Activated CD8-positive, alpha-beta memory T cell treated with anti-CD3 and anti-CD28 coated beads, Interleukin-2, amount 10 ng/mL, durations not matched to agents 7 days and 5 days (primary cell): Measurements from ENCODE around the gene GIMAP5. TPM values are rescaled to one million over a fixed set of nuclear protein-coding genes. Genes with fewer than 3 reads are reported as not detected.
A peak's percentile ranks its signal among the peaks of the same experiment; 100 is the strongest.
"Not testable (repeated sequence)": the region's sequence is repeated elsewhere in the genome, so short reads cannot be mapped to it uniquely, and the experiment has no call there.

ENCODE experiments used
- ATAC-seq: fragments of 150-1000 bp; cut with Tn5 transposase; one replicate; pipeline ENCODE4 v1.10.0; 2021; ENCODE audit warnings: moderate library complexity
- CTCF ChIA-PET: fragments of 350-600 bp; sonication (Branson Sonifier 250); formaldehyde crosslinking; loops from one replicate; lab custom pipeline; 2021; ENCODE audit warnings: antibody characterized with exemption; lab: Charles Lee
- DNase-seq: peaks from one replicate; pipeline ENCODE4 v3.0.0-alpha.2; 2020
- H3K27ac Mint-ChIP-seq: one replicate; pipeline ENCODE4 v1.8.0; 2021; ENCODE audit warnings: mild to moderate bottlenecking, mixed read lengths
- H3K27me3 Mint-ChIP-seq: one replicate; pipeline ENCODE4 v1.8.0; 2021; ENCODE audit warnings: mixed read lengths
- H3K36me3 Mint-ChIP-seq: one replicate; pipeline ENCODE4 v1.8.0; 2021; ENCODE audit warnings: mild to moderate bottlenecking, mixed read lengths
- H3K4me1 Mint-ChIP-seq: one replicate; pipeline ENCODE4 v1.8.0; 2021; ENCODE audit warnings: mixed read lengths
- H3K4me3 Mint-ChIP-seq: one replicate; pipeline ENCODE4 v1.8.0; 2021; ENCODE audit warnings: mild to moderate bottlenecking, moderate library complexity, mixed read lengths
- H3K9me3 Mint-ChIP-seq: one replicate; pipeline ENCODE4 v1.8.0; 2022; ENCODE audit warnings: low read depth, mixed read lengths
- total RNA-seq, 2 experiments: library from RNA; stranded (reverse); gene quantifications; one replicate each; pipeline ENCODE4 v1.2.3, GENCODE V29; 2021

GIMAP5 gene
- total RNA-seq, 2 experiments from 2014 or later = 41.0 to 42.5 TPM

- Mint-ChIP-seq H3K27ac (peak overlapping the region; percentile 95), H3K36me3 (peaks cover 2% of the 10 kb centered on the region), H3K27me3 (no peaks in the 10 kb centered on the region), H3K9me3 (no peaks in the 10 kb centered on the region), H3K4me1 (peaks cover 56% of the 10 kb centered on the region), H3K4me3 (peak overlapping the region; percentile 66)
- ATAC-seq (peak; percentile 52), DNase-seq (peak; percentile 56)
- CTCF ChIA-PET = interaction anchor here (0.8 to 4.7 kb wide), 20 partner anchors 10 to 399 kb away, joined by 3 to 112 read pairs (median 6); partner anchors contain the start of genes GIMAP1, GIMAP4, GIMAP5 and GIMAP7
Observed at GRCh38 chr7:150754951-150755350, 17.7 kb downstream of the GIMAP5 start.

GRCh38 chr7:150755473-150756099 is 18.4 kb downstream of the GIMAP5 start:
- peaks cover 51% of the 10 kb centered on the region for H3K4me1 Mint-ChIP-seq
- H3K4me3 Mint-ChIP-seq = peak overlapping the region; percentile 66
- peak overlapping the region; percentile 95 for H3K27ac Mint-ChIP-seq
- ATAC-seq (peak; percentile 84), DNase-seq (peak; percentile 89)
- H3K9me3 Mint-ChIP-seq = no peaks in the 10 kb centered on the region
- CTCF ChIA-PET = interaction anchor here (0.8 to 4.7 kb wide), 20 partner anchors 11 to 400 kb away, joined by 3 to 112 read pairs (median 6); partner anchors contain the start of genes GIMAP1, GIMAP4, GIMAP5 and GIMAP6
- H3K36me3 Mint-ChIP-seq = peaks cover 2% of the 10 kb centered on the region
- H3K27me3 Mint-ChIP-seq = no peaks in the 10 kb centered on the region

- H3K27me3 Mint-ChIP-seq = no peaks in the 10 kb centered on the region
- peak; percentile 41 for DNase-seq
- ATAC-seq = no peak
- peak overlapping the region; percentile 9 for H3K4me3 Mint-ChIP-seq
- H3K36me3 Mint-ChIP-seq = peaks cover 2% of the 10 kb centered on the region
- CTCF ChIA-PET = interaction anchor here (1.0 to 4.7 kb wide), 19 partner anchors 11 to 401 kb away, joined by 3 to 112 read pairs (median 6); partner anchors contain the start of genes GIMAP1, GIMAP4, GIMAP5 and GIMAP6
- H3K9me3 Mint-ChIP-seq = no peaks in the 10 kb centered on the region
- H3K27ac Mint-ChIP-seq = peak overlapping the region; percentile 95
- H3K4me1 Mint-ChIP-seq = peaks cover 49% of the 10 kb centered on the region
Observed at GRCh38 chr7:150756166-150756565, 18.9 kb downstream of the GIMAP5 start.

- Mint-ChIP-seq H3K27ac (peak overlapping the region; percentile 95), H3K27me3 (no peaks in the 10 kb centered on the region), H3K9me3 (peaks cover 3% of the 10 kb centered on the region), H3K36me3 (peaks cover 6% of the 10 kb centered on the region), H3K4me3 (no peak overlapping the region), H3K4me1 (peaks cover 46% of the 10 kb centered on the region)
- DNase-seq (peak; percentile 51), ATAC-seq (no peak)
- CTCF ChIA-PET = interaction anchor here (0.7 to 4.7 kb wide), 9 partner anchors 13 to 308 kb away, joined by 3 to 112 read pairs (median 6); partner anchors contain the start of genes GIMAP4, GIMAP6, GIMAP7 and GIMAP8
Observed at GRCh38 chr7:150756858-150757257, 19.6 kb downstream of the GIMAP5 start.

- Mint-ChIP-seq H3K4me3 (no peak overlapping the region), H3K4me1 (peaks cover 25% of the 10 kb centered on the region), H3K27me3 (no peaks in the 10 kb centered on the region), H3K9me3 (peaks cover 3% of the 10 kb centered on the region), H3K27ac (no peak overlapping the region), H3K36me3 (peaks cover 6% of the 10 kb centered on the region)
- DNase-seq (no peak), ATAC-seq (no peak)
- CTCF ChIA-PET = interaction anchor here (1.9 to 2.3 kb wide), 2 partner anchors 310 to 313 kb away, joined by 9 to 15 read pairs; no protein-coding TSS in a partner anchor
Observed at GRCh38 chr7:150759479-150759878, 22.3 kb downstream of the GIMAP5 start.

GRCh38 chr7:150766334-150766709 is 29.1 kb downstream of the GIMAP5 start:
- peaks cover 4% of the 10 kb centered on the region for H3K36me3 Mint-ChIP-seq
- H3K9me3 Mint-ChIP-seq = peaks cover 3% of the 10 kb centered on the region
- H3K4me3 Mint-ChIP-seq = no peak overlapping the region
- no peak for ATAC-seq
- H3K27me3 Mint-ChIP-seq = peaks cover 3% of the 10 kb centered on the region
- H3K4me1 Mint-ChIP-seq = no peaks in the 10 kb centered on the region
- CTCF ChIA-PET = interaction anchor here (2.0 kb wide), 1 partner anchor 12 kb away, joined by 6 read pairs; no protein-coding TSS in a partner anchor
- DNase-seq = no peak
- no peak overlapping the region for H3K27ac Mint-ChIP-seq

DNA sequence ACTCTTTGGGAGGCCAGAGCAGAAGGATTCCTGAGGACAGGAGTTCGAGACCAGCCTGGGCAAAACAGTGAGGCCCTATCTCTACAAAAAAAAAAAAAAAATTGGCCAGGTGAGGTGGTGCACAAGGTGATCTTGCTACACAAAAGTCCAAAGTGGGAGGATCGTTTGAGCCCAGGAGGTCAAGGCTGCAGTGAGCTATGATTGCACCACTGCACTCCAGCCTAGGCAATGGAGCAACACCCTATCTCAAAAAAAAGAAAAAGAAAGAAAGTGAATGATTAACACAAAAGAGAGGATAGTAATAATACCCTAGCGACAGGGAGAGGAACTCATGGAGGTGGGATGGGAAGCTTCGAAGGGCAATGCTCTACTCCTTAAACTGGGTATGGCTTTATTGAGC is 32.5 kb downstream of the GIMAP5 start:
- DNase-seq = no peak
- CTCF ChIA-PET = interaction anchor here (0.7 to 1.8 kb wide), 2 partner anchors 9 to 13 kb away, joined by 3 to 5 read pairs; no protein-coding TSS in a partner anchor
- Mint-ChIP-seq H3K9me3 (peaks cover 5% of the 10 kb centered on the region), H3K27me3 (peaks cover 11% of the 10 kb centered on the region), H3K4me1 (no peaks in the 10 kb centered on the region), H3K36me3 (peaks cover 7% of the 10 kb centered on the region), H3K4me3 (no peak overlapping the region), H3K27ac (no peak overlapping the region)
- ATAC-seq = no peak

GRCh38 chr7:150774131-150774530 is 36.9 kb downstream of the GIMAP5 start:
- H3K9me3 Mint-ChIP-seq, H3K36me3 Mint-ChIP-seq, H3K27ac Mint-ChIP-seq, CTCF ChIA-PET, ATAC-seq, H3K4me3 Mint-ChIP-seq, DNase-seq, H3K4me1 Mint-ChIP-seq: not testable (repeated sequence)
- H3K27me3 Mint-ChIP-seq = peaks cover 20% of the 10 kb centered on the region

- no peak overlapping the region for H3K4me3 Mint-ChIP-seq
- DNase-seq (no peak), ATAC-seq (no peak)
- H3K36me3 Mint-ChIP-seq = peaks cover 7% of the 10 kb centered on the region
- H3K9me3 Mint-ChIP-seq = peaks cover 5% of the 10 kb centered on the region
- CTCF ChIA-PET = interaction anchor here (0.8 to 2.0 kb wide), 18 partner anchors 8 to 345 kb away, joined by 3 to 10 read pairs (median 5); no protein-coding TSS in a partner anchor
- peaks cover 27% of the 10 kb centered on the region for H3K27me3 Mint-ChIP-seq
- peaks cover 3% of the 10 kb centered on the region for H3K4me1 Mint-ChIP-seq
- no peak overlapping the region for H3K27ac Mint-ChIP-seq
Observed at GRCh38 chr7:150778014-150778737, 41.0 kb downstream of the GIMAP5 start.

- Mint-ChIP-seq H3K27ac (no peak overlapping the region), H3K4me3 (no peak overlapping the region), H3K27me3 (peaks cover 32% of the 10 kb centered on the region), H3K36me3 (peaks cover 5% of the 10 kb centered on the region), H3K9me3 (peaks cover 5% of the 10 kb centered on the region), H3K4me1 (peaks cover 3% of the 10 kb centered on the region)
- ATAC-seq (peak; percentile 79), DNase-seq (peak; percentile 77)
- CTCF ChIA-PET = interaction anchor here (0.8 to 1.7 kb wide), 20 partner anchors 8 to 346 kb away, joined by 3 to 10 read pairs (median 4); no protein-coding TSS in a partner anchor
Observed at GRCh38 chr7:150778738-150779301, 41.6 kb downstream of the GIMAP5 start.

DNA sequence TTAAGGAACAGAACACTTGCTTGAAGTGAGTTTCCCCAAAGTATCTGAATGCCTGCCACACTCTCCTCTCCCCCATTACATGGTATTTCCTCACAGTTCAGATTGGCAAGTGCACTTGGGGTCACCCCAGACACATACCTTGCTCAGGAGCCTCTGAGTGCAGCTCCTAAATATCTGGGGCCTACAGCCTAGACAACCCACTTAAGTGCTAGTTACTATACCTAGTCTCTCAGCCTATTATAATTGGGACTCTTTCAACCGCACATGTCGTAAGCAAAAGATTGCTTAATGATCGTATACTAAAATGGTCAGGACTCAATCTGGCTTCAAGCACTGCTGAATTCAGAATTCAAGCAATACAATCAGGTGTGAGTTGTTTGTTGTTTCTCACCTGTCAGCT is 43.1 kb downstream of the GIMAP5 start:
- H3K9me3 Mint-ChIP-seq = no peaks in the 10 kb centered on the region
- ATAC-seq (no peak), DNase-seq (no peak)
- H3K27me3 Mint-ChIP-seq = peaks cover 32% of the 10 kb centered on the region
- peaks cover 3% of the 10 kb centered on the region for H3K4me1 Mint-ChIP-seq
- CTCF ChIA-PET = interaction anchor here (0.8 to 1.7 kb wide), 3 partner anchors 12 to 206 kb away, joined by 3 to 7 read pairs (median 3); no protein-coding TSS in a partner anchor
- no peaks in the 10 kb centered on the region for H3K36me3 Mint-ChIP-seq
- no peak overlapping the region for H3K27ac Mint-ChIP-seq
- no peak overlapping the region for H3K4me3 Mint-ChIP-seq

GRCh38 chr7:150781103-150781502 is 43.9 kb downstream of the GIMAP5 start:
- CTCF ChIA-PET = interaction anchor here (1.3 kb wide), 1 partner anchor 11 kb away, joined by 3 read pairs; no protein-coding TSS in a partner anchor

DNA sequence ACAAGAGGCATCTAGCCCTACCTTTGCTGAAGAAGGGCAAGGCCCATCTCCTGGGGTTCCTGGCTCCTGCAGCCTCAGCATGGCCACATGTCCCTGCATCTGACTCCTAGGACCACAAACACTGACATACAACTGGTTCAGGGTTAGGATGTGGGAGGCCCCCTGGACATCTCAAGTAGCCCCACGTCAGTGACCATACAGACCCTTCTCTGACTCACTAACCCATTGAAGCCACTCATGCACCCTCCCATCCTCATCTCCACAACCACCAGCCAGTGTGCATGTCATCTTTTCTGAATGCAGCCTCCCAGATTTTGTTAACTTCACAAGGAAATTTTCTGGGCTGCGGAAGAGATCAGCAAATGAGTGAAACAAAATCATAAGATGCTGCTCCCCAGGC is 44.7 kb downstream of the GIMAP5 start:
- Mint-ChIP-seq H3K36me3 (no peaks in the 10 kb centered on the region), H3K27ac (no peak overlapping the region), H3K27me3 (peaks cover 38% of the 10 kb centered on the region), H3K4me1 (peaks cover 7% of the 10 kb centered on the region), H3K4me3 (no peak overlapping the region), H3K9me3 (no peaks in the 10 kb centered on the region)
- ATAC-seq = no peak
- CTCF ChIA-PET = interaction anchor here (1.2 kb wide), 1 partner anchor 360 kb away, joined by 3 read pairs; no protein-coding TSS in a partner anchor
- no peak for DNase-seq

More at GRCh38 chr7:150781103-150781502, 43.9 kb downstream of the GIMAP5 start:
- ATAC-seq (no peak), DNase-seq (no peak)
- peaks cover 7% of the 10 kb centered on the region for H3K4me1 Mint-ChIP-seq
- no peak overlapping the region for H3K27ac Mint-ChIP-seq
- H3K4me3 Mint-ChIP-seq = no peak overlapping the region
- no peaks in the 10 kb centered on the region for H3K36me3 Mint-ChIP-seq
- H3K27me3 Mint-ChIP-seq = peaks cover 39% of the 10 kb centered on the region
- H3K9me3 Mint-ChIP-seq = no peaks in the 10 kb centered on the region
